ENCODE data around the gene TEX11.

The TEX11 gene

DNA sequence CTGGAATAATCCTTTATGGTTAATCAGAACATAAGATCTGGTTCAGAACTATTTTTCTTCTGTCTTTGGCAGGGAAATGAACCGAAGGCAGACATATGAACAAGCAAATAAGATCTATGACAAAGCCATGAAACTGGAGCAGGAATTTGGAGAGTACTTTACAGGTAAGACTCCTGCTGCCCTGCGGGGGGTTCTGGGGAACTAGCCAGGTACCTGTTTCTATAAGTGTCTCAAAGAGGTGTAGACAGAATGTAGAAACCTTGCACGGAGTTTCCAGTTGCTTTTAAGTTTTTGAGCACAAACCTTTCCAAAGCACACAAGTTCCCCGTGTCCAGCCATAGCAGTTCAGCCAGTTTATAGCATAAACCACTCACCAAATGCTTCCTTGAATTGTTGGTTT is 407.7 kb downstream of the TEX11 start:
- DNase-seq (ENCODE audit: low spot score) = no peak
- no peak for FAIRE-seq

- DNase-seq (ENCODE audit: low spot score) = no peak
- no peak for FAIRE-seq
These were observed 410.4 kb downstream of the TEX11 start for GRCh38 chrX:70498129-70498528.

DNA sequence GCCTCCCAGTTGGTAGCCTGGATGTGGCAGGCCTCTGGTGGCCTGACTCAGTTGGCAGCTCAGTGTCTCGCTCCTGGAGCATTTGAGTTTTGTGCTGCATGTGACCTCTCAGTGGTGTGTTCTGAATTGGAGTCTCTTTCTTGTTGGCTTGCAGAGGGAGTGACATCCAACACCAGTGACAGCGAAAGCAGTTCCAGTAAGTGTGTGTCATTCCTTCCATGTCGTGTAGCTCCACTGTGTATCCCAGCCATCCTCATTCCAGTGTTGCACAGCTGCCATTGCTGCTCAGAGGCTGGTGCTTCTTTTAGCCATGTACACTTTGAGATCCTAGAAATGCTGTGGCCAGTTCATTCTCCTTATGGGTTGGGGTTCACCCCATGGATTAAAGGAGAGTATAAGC is 411.5 kb downstream of the TEX11 start:
- FAIRE-seq = no peak
- DNase-seq (ENCODE audit: low spot score) = no peak

GRCh38 chrX:70496491-70496890 is 412.0 kb downstream of the TEX11 start:
- DNase-seq (ENCODE audit: low spot score) (no peak), FAIRE-seq (no peak)

DNA sequence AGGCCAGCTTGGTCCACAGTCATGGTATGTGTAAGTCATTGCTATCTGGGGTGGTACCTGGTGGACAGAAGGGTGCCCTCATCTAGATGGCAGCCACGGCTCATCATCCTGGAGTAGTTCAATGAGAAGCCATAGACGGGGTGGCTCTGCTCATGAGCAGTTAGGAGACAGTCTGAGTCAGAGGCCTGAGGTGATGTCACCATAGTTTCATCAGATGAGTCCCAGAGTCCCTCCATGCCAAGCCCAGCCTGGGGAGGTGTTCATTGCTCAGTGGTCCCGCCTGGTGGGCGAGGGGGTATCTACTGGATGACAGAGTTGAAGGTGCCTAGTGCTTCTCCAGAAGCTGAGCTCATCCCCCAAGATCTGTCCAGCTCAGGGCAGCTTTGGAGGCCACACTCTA is 414.1 kb downstream of the TEX11 start:
- FAIRE-seq = no peak
- peak; percentile 11 for DNase-seq (ENCODE audit: low spot score)

DNA sequence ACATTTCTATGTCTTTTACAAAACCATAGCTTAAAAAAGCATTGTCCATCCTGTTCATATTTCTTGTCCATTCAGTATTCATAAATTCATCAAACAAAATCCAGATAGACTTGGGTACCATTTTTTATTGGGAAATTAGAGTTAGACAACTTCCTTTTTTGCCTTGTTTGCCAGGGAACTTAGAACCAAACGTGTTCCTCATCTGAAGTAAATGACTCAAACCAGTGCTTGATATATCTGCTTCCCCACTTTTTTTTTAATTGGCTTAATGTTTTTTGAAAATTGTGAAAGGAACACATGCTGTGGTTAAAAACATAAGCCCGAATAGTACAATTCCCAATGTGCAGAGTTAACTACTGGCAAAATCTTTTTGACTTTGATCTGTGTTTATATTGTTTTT is 419.7 kb downstream of the TEX11 start:
- no peak for FAIRE-seq
- DNase-seq (ENCODE audit: low spot score) = no peak

DNA sequence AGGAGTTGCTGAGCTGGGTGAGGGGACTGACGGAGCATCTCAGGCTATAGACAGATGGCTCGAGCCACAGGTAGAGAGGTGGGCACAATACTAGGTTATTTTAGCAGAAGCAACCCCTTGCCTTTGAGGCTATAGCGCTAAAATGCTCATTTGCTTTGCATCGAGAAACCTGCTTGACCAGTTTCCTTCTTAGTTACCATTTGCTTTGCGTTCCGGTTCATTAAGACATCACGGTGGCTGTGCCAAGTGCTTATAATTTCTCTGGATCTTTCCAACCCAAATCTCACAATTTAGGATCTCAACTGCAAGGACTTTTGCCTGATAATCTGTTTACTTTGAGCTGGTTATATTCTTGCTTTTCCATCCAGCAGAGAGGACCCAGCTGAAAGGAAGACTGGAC is 423.0 kb downstream of the TEX11 start:
- FAIRE-seq = no peak

GRCh38 chrX:70482300-70482699 is 426.2 kb downstream of the TEX11 start:
- FAIRE-seq = no peak
- DNase-seq (ENCODE audit: low spot score) = no peak

More for the DNA sequence above, 423.0 kb downstream of the TEX11 start:
- DNase-seq (ENCODE audit: low spot score) = no peak

- FAIRE-seq = no peak
- DNase-seq (ENCODE audit: low spot score) = no peak
These were observed 426.8 kb downstream of the TEX11 start for GRCh38 chrX:70481471-70482270.

DNA sequence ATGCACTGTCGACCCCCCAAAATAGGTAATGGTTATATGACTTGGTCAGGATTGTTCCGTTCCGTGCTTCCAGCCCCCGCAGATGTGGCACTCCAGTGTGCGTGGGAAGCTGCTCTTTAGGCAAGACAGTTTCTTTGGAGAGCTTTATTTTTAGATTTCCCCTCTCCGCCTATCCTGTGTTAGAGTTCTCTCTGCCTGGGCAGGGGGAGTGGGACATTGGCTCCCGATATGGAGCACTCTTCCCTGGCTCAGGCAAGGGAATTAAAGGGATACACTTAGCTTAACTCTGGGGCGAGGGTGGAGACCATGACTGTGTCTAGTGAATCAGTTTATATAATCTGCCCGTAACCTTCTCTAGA is 427.9 kb downstream of the TEX11 start:
- DNase-seq (ENCODE audit: low spot score) (no peak), FAIRE-seq (no peak)

DNA sequence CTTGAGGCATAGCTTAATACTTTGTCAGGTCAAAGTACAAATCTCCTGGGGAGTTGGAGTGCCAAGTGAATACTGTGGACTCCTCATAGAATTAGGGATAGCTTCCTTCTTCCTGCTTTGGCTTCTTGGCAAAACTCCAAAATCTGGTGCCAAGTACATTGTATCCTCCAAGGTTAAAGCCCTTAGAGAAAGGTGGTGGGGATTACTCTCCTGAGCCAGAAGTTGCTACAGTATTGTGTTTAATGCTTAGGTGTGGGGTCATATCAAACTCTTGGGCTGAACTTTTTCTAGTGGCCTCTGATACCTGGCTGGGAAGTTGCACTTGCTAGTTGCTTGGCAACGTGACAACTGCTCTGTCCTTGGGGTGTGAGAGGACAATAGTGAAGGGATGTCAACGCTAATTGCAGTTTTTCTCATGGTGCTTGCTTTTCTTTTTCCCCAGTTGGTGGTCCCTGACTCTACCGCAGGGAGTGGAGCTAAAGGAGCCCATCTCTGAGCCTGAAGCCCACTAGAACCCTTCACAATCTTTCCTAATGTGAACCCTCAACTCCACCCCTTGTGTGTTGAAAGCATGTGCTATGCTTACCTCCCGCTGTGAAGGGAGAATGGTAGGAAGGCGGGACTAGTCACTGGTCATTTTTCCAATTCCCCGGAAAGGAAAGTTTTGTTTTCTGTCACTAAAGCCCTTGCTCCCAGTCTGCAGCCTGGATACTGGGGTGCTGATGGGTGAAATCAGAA is 428.4 kb downstream of the TEX11 start:
- FAIRE-seq = no peak
- DNase-seq (ENCODE audit: low spot score) = peak; percentile 3

DNA sequence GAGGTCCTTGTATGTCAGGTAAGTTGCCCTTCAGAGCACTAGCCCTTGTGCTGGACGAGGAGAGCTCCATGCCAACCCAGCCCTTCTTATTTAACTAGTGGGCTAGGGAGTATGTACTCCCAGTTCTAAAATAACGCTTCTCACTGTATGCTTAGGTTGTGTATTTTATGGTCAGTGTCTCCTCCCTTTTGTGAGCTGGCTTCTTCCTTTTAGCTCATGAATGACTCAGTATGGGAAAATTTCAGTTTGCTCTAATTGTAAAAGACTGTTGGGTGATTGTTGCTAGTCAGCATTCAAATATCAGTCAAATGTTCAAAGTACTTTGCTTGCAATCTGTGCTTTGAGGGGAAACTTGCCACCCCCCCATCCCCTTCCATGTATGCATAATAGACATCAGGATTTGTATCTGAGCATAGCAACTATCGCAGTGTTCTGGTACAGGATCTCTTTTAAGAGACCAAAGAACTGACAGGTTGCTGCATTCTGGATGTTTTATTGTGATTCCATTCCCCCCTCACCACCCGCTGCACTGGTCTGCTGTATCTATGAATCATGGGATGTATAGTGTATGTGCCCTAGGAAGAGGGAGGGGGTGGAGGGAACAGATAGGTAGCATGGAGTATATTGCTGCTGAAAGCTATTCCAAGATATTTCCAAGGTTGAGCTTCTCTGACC is 429.1 kb downstream of the TEX11 start:
- DNase-seq (ENCODE audit: low spot score) (peak; percentile 57), FAIRE-seq (peak; percentile 27)
